ENCODE data around the gene LCLAT1. TPM values are rescaled to one million over a fixed set of nuclear protein-coding genes. Genes with fewer than 3 reads are reported as not detected.

The LCLAT1 gene
- total RNA-seq, 2 experiments from 2014 or later: 8.3 to 10.2 TPM

DNA sequence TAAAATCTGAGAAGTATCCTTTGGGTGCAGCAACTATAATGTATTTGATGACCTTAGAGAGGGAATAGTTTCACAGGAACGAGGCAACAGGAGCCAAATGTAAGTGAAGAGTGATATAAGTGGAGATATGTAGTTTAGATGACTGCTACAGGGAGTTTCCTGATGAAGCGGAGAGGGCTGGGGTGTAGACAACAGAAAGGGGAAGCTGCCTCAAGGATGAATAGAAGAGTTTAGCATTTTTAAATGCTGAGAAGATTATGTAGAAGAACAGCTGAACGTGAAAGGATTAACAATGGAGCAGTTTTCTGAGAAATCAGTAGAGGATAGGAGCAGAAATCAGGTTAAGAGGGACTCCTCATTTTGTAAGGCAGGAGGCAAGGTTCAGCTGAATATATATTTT lies 133.3 kb downstream of the LCLAT1 start:
- ChIA-PET POLR2A (interaction anchor here (0.5 kb wide), 1 partner anchor 43 kb away, joined by 3 read pairs; no protein-coding TSS in a partner anchor), CTCF (no interaction called here)
- H3K4me1 Mint-ChIP-seq (ENCODE audit: low read depth): peaks cover 10% of the 10 kb centered on the region
- intact Hi-C loops (cut with DNase I, micrococcal nuclease): no loop called here
- no peak overlapping the region for H3K4me3 Mint-ChIP-seq
- H3K36me3 Mint-ChIP-seq (ENCODE audit: low read depth): peaks cover 18% of the 10 kb centered on the region
- no peaks in the 10 kb centered on the region for H3K27me3 ChIP-seq (ENCODE audit: control insufficient read depth in 1 of 2, insufficient read depth in 2 of 2, low read length in 2 of 2)
- ATAC-seq (ENCODE audit: poor library complexity) (no peak), DNase-seq (no peak)
- H3K9me3 ChIP-seq (ENCODE audit: control insufficient read depth in 1 of 2, insufficient read depth in 1 of 2, low read length in 2 of 2): no peaks in the 10 kb centered on the region
- H3K4me1 ChIP-seq (ENCODE audit: insufficient read depth, low read length): no peaks in the 10 kb centered on the region
- no peaks in the 10 kb centered on the region for H3K36me3 ChIP-seq (ENCODE audit: insufficient read depth, low read length)
- TF ChIP-seq, protein P1, sequence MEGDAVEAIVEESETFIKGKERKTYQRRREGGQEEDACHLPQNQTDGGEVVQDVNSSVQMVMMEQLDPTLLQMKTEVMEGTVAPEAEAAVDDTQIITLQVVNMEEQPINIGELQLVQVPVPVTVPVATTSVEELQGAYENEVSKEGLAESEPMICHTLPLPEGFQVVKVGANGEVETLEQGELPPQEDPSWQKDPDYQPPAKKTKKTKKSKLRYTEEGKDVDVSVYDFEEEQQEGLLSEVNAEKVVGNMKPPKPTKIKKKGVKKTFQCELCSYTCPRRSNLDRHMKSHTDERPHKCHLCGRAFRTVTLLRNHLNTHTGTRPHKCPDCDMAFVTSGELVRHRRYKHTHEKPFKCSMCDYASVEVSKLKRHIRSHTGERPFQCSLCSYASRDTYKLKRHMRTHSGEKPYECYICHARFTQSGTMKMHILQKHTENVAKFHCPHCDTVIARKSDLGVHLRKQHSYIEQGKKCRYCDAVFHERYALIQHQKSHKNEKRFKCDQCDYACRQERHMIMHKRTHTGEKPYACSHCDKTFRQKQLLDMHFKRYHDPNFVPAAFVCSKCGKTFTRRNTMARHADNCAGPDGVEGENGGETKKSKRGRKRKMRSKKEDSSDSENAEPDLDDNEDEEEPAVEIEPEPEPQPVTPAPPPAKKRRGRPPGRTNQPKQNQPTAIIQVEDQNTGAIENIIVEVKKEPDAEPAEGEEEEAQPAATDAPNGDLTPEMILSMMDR (IDR thresholded peaks at IDR 0.05): no peak
- H3K27ac Mint-ChIP-seq: no peak overlapping the region
- H3K27ac ChIP-seq (ENCODE audit: low read depth in 1 of 2, low read length in 2 of 2): no peak overlapping the region
- no peak overlapping the region for H3K4me3 ChIP-seq (ENCODE audit: low read length)
- no peaks in the 10 kb centered on the region for H3K9me3 Mint-ChIP-seq
- no peaks in the 10 kb centered on the region for H3K27me3 Mint-ChIP-seq

DNA sequence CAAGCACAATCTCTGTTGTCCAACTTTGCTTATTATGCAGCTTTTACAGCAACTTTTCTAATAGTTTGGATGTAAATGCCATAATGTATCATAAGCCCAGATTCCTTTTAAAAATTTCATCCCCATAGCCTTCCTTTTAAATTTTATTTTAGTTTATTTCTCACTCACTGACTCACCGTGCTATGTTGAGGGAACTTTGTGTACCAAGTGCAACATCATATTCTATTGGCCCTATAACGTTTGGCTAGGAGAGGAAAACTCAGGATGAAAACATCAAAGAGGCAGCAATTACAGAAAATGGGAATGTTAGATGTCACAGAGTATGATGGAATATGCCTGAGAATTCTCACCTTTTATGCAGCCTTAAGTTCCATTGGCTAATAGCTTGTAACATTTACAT lies 135.5 kb downstream of the LCLAT1 start:
- Mint-ChIP-seq H3K4me3 (no peak overlapping the region), H3K27me3 (no peaks in the 10 kb centered on the region), H3K36me3 (ENCODE audit: low read depth) (peaks cover 33% of the 10 kb centered on the region), H3K9me3 (no peaks in the 10 kb centered on the region), H3K27ac (no peak overlapping the region), H3K4me1 (ENCODE audit: low read depth) (peaks cover 10% of the 10 kb centered on the region)
- H3K9me3 ChIP-seq (ENCODE audit: control insufficient read depth in 1 of 2, insufficient read depth in 1 of 2, low read length in 2 of 2): no peaks in the 10 kb centered on the region
- DNase-seq (no peak), ATAC-seq (ENCODE audit: poor library complexity) (no peak)
- intact Hi-C loops (cut with DNase I, micrococcal nuclease): no loop called here
- CTCF ChIA-PET: no interaction called here
- no peak overlapping the region for H3K27ac ChIP-seq (ENCODE audit: low read depth in 1 of 2, low read length in 2 of 2)
- H3K4me3 ChIP-seq (ENCODE audit: low read length): no peak overlapping the region
- H3K36me3 ChIP-seq (ENCODE audit: insufficient read depth, low read length): no peaks in the 10 kb centered on the region
- POLR2A ChIA-PET: no interaction called here
- H3K4me1 ChIP-seq (ENCODE audit: insufficient read depth, low read length): no peaks in the 10 kb centered on the region
- TF ChIP-seq, protein P1 (IDR thresholded peaks at IDR 0.05): no peak
- H3K27me3 ChIP-seq (ENCODE audit: control insufficient read depth in 1 of 2, insufficient read depth in 2 of 2, low read length in 2 of 2): no peaks in the 10 kb centered on the region

DNA sequence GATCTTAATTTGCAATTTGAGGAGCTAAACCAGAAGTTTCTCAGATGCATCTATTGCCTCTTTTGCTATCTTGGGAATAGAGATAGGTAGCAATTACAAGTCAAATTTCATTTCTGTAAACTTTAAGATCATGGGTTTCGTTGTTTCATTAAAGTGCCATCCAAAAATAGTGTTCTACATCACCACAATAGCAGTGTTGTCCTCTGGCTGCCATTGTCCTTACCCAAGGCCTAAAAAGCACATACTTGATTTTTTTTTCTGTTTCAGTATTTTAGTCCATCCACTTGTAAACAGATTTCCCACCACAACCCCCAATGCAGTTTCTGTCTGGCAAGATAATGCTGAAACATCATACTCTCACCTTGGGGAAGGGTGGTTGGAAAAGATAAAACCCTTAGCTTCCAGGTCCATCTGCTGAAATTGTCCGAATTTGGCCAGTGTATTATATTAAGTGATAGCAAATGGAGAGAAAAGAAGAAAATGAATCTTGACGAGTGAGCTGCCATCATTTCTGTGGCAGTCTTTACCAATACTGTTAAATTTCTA lies 136.2 kb downstream of the LCLAT1 start:
- Histone ChIP-seq H3K9me3 (ENCODE audit: control insufficient read depth in 1 of 2, insufficient read depth in 1 of 2, low read length in 2 of 2) (no peaks in the 10 kb centered on the region), H3K27ac (ENCODE audit: low read depth in 1 of 2, low read length in 2 of 2) (no peak overlapping the region), H3K27me3 (ENCODE audit: control insufficient read depth in 1 of 2, insufficient read depth in 2 of 2, low read length in 2 of 2) (no peaks in the 10 kb centered on the region), H3K4me1 (ENCODE audit: insufficient read depth, low read length) (no peaks in the 10 kb centered on the region), H3K4me3 (ENCODE audit: low read length) (no peak overlapping the region), H3K36me3 (ENCODE audit: insufficient read depth, low read length) (no peaks in the 10 kb centered on the region)
- intact Hi-C loops (cut with DNase I, micrococcal nuclease): no loop called here
- POLR2A ChIA-PET: no interaction called here
- ATAC-seq (ENCODE audit: poor library complexity) (no peak), DNase-seq (no peak)
- no peaks in the 10 kb centered on the region for H3K27me3 Mint-ChIP-seq
- TF ChIP-seq, protein P1 (IDR thresholded peaks at IDR 0.05): no peak
- H3K9me3 Mint-ChIP-seq: no peaks in the 10 kb centered on the region
- no peak overlapping the region for H3K4me3 Mint-ChIP-seq
- H3K4me1 Mint-ChIP-seq (ENCODE audit: low read depth): peaks cover 10% of the 10 kb centered on the region
- CTCF ChIA-PET: interaction anchor here (0.9 kb wide), 1 partner anchor 9 kb away, joined by 3 read pairs; no protein-coding TSS in a partner anchor
- H3K36me3 Mint-ChIP-seq (ENCODE audit: low read depth): peaks cover 39% of the 10 kb centered on the region
- H3K27ac Mint-ChIP-seq: no peak overlapping the region

Measured in CD4-positive, alpha-beta T cell (primary cell).